Hepatocyte (in vitro differentiated cells): ENCODE measurements around the gene ATP2A2. TPM values are rescaled to one million over a fixed set of nuclear protein-coding genes. Genes with fewer than 3 reads are reported as not detected.
"Not testable (repeated sequence)": the region's sequence is repeated elsewhere in the genome, so short reads cannot be mapped to it uniquely, and the experiment has no call there.

Source experiments
- DNase-seq: peaks from one replicate; pipeline ENCODE4 v3.0.0-alpha.2; 2016; ENCODE audit warnings: low spot score
- H2AFZ ChIP-seq: fragments of 200-600 bp; sonication (generic); 2 replicates; pipeline ENCODE4 v1.6.0; 2016; ENCODE audit warnings: antibody characterized with exemption, mild to moderate bottlenecking
- H3K27ac ChIP-seq: fragments of 200-600 bp; sonication (generic); 2 replicates; pipeline ENCODE4 v1.5.1; 2016; ENCODE audit warnings: mild to moderate bottlenecking
- H3K27me3 ChIP-seq: fragments of 200-600 bp; sonication (generic); 2 replicates; pipeline ENCODE4 v1.6.1; 2016
- H3K36me3 ChIP-seq: fragments of 200-600 bp; sonication (generic); replicated peaks from 2 replicates; pipeline ENCODE4 v1.5.1; 2016; ENCODE audit warnings: low read depth; ENCODE audit not compliant: insufficient read depth
- H3K4me1 ChIP-seq: fragments of 200-600 bp; sonication (generic); 2 replicates; pipeline ENCODE4 v1.5.1; 2016; ENCODE audit warnings: mild to moderate bottlenecking, moderate library complexity; ENCODE audit not compliant: insufficient read depth
- H3K4me2 ChIP-seq: fragments of 200-600 bp; sonication (generic); 2 replicates; pipeline ENCODE4 v1.6.0; 2016
- H3K4me3 ChIP-seq: fragments of 200-600 bp; sonication (generic); 2 replicates; pipeline ENCODE4 v1.5.1; 2016; ENCODE audit warnings: mild to moderate bottlenecking
- H3K79me2 ChIP-seq: fragments of 200-600 bp; sonication (generic); 2 replicates; pipeline ENCODE4 v1.6.0; 2017; ENCODE audit warnings: mild to moderate bottlenecking
- H3K9me2 ChIP-seq: fragments of 200-600 bp; sonication (generic); replicated peaks from 2 replicates; pipeline ENCODE4 v1.6.0; 2017; ENCODE audit warnings: mild to moderate bottlenecking; ENCODE audit not compliant: insufficient read depth
- H3K9me3 ChIP-seq: fragments of 200-600 bp; sonication (generic); 2 replicates; pipeline ENCODE4 v1.5.1; 2016; ENCODE audit warnings: low read depth, mild to moderate bottlenecking
- H4K20me1 ChIP-seq: fragments of 200-600 bp; sonication (generic); 2 replicates; pipeline ENCODE4 v1.6.0; 2016; ENCODE audit warnings: mild to moderate bottlenecking; ENCODE audit not compliant: insufficient read depth, poor library complexity, severe bottlenecking
- CTCF ChIP-seq: fragments of 200-600 bp; sonication (generic); IDR thresholded peaks from 2 replicates; pipeline ENCODE4 v1.5.1; 2016; ENCODE audit warnings: antibody characterized with exemption, mild to moderate bottlenecking; ENCODE audit not compliant: poor library complexity
- EZH2 ChIP-seq: fragments of 200-600 bp; sonication (generic); IDR thresholded peaks from 2 replicates; pipeline ENCODE4 v1.6.1; 2016; ENCODE audit warnings: antibody characterized with exemption, mild to moderate bottlenecking, borderline replicate concordance
- EZH2phosphoT487 ChIP-seq: fragments of 200-600 bp; sonication (generic); IDR thresholded peaks from one replicate; pipeline ENCODE4 v1.6.1; 2018; ENCODE audit warnings: antibody characterized with exemption, mild to moderate bottlenecking, low read depth, moderate library complexity; ENCODE audit not compliant: unreplicated experiment, severe bottlenecking
- WGBS: methylation state at CpG from one replicate; pipeline ENCODE4 v1.1.6; 2016; ENCODE audit warnings: low lambda C conversion rate; ENCODE audit errors: missing lambda C conversion rate; 5-methylcytosine and 5-hydroxymethylcytosine counted together
- polyA plus RNA-seq: library from polyadenylated mRNA; unstranded; fragments of >200 nt; fragmentation: Nextera tagmentation; extraction: Ambion mirVana; gene quantifications from 2 replicates; pipeline ENCODE4 v1.2.1, GENCODE V29; 2016
- total RNA-seq: library from RNA; depleted of rRNA; stranded (reverse); fragments of >200 nt; gene quantifications from 2 replicates; pipeline ENCODE4 v1.2.3, GENCODE V29; 2014

Gene ATP2A2
- total and polyA plus RNA-seq, 2 experiments from 2014 or later: 60.2 to 126 TPM

- 91% methylated on average over 6 of the region's 6 CpGs for WGBS
- Histone ChIP-seq H3K27ac (no peak overlapping the region), H3K4me3 (no peak overlapping the region), H3K9me3 (no peaks in the 10 kb centered on the region), H3K9me2 (no peaks in the 10 kb centered on the region), H2AFZ (no peak overlapping the region), H3K27me3 (no peaks in the 10 kb centered on the region), H3K4me2 (no peak overlapping the region), H4K20me1 (no peaks in the 10 kb centered on the region), H3K79me2 (no peaks in the 10 kb centered on the region), H3K4me1 (peaks cover 6% of the 10 kb centered on the region), H3K36me3 (no peaks in the 10 kb centered on the region)
- DNase-seq: no peak
- TF ChIP-seq CTCF: no peak
- TF ChIP-seq EZH2phosphoT487: no peak
- no peak for TF ChIP-seq EZH2
Measured at GRCh38 chr12:110254971-110255540, 26.0 kb upstream of the ATP2A2 start.

- not testable (repeated sequence) for H3K36me3 ChIP-seq, H3K4me1 ChIP-seq, H3K4me3 ChIP-seq, H3K9me2 ChIP-seq, H3K9me3 ChIP-seq, H3K27ac ChIP-seq, DNase-seq, H4K20me1 ChIP-seq, H3K27me3 ChIP-seq, H3K4me2 ChIP-seq, H3K79me2 ChIP-seq, H2AFZ ChIP-seq
- 97% methylated on average over 11 of the region's 11 CpGs for WGBS
Measured at GRCh38 chr12:110255890-110256456, 25.1 kb upstream of the ATP2A2 start.

GRCh38 chr12:110256780-110257431 is 24.1 kb upstream of the ATP2A2 start:
- Histone ChIP-seq H3K79me2 (no peaks in the 10 kb centered on the region), H3K9me3 (no peaks in the 10 kb centered on the region), H3K9me2 (no peaks in the 10 kb centered on the region), H3K27ac (no peak overlapping the region), H3K4me1 (no peaks in the 10 kb centered on the region), H2AFZ (no peak overlapping the region), H3K27me3 (no peaks in the 10 kb centered on the region), H4K20me1 (no peaks in the 10 kb centered on the region), H3K36me3 (no peaks in the 10 kb centered on the region), H3K4me3 (no peak overlapping the region), H3K4me2 (no peak overlapping the region)
- 70% methylated on average over 12 of the region's 12 CpGs for WGBS
- DNase-seq: no peak
- TF ChIP-seq EZH2: no peak

- H3K4me3 ChIP-seq: no peak overlapping the region
- 91% methylated on average over 12 of the region's 12 CpGs for WGBS
- H2AFZ ChIP-seq: no peak overlapping the region
Measured at GRCh38 chr12:110258466-110258865, 22.6 kb upstream of the ATP2A2 start.

More at GRCh38 chr12:110258466-110258865, 22.6 kb upstream of the ATP2A2 start:
- no peaks in the 10 kb centered on the region for H3K4me1 ChIP-seq
- H3K36me3 ChIP-seq: no peaks in the 10 kb centered on the region
- no peaks in the 10 kb centered on the region for H3K27me3 ChIP-seq
- no peak for DNase-seq
- no peaks in the 10 kb centered on the region for H3K79me2 ChIP-seq
- H4K20me1 ChIP-seq: no peaks in the 10 kb centered on the region
- TF ChIP-seq EZH2 (no peak), EZH2phosphoT487 (no peak), CTCF (no peak)
- no peak overlapping the region for H3K4me2 ChIP-seq
- H3K9me2 ChIP-seq: no peaks in the 10 kb centered on the region
- H3K9me3 ChIP-seq: no peaks in the 10 kb centered on the region
- no peak overlapping the region for H3K27ac ChIP-seq
